Measurements from ENCODE around the gene PNPLA3.

DNA sequence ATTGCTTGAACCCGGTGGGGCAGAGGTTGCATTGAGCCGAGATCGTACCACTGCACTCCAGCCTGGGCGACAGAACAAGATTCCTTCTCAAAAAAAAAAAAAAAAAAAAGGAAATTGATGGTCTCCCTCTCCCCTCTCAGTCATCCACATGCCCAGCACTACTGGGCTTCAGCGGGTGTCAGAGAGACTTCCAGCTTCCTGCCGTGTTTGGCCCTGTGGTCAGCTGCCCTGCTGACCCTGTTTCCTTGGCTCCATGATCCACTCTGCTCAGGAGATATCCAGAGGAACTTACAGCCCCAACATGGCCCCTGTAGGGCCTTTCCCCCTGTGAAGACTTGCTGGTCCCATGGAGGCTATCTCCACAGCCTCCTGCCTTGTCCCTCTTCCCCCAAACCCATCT, 6.1 kb upstream of the PNPLA3 start:
- TF ChIP-seq, protein P1, sequence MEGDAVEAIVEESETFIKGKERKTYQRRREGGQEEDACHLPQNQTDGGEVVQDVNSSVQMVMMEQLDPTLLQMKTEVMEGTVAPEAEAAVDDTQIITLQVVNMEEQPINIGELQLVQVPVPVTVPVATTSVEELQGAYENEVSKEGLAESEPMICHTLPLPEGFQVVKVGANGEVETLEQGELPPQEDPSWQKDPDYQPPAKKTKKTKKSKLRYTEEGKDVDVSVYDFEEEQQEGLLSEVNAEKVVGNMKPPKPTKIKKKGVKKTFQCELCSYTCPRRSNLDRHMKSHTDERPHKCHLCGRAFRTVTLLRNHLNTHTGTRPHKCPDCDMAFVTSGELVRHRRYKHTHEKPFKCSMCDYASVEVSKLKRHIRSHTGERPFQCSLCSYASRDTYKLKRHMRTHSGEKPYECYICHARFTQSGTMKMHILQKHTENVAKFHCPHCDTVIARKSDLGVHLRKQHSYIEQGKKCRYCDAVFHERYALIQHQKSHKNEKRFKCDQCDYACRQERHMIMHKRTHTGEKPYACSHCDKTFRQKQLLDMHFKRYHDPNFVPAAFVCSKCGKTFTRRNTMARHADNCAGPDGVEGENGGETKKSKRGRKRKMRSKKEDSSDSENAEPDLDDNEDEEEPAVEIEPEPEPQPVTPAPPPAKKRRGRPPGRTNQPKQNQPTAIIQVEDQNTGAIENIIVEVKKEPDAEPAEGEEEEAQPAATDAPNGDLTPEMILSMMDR (conservative IDR thresholded peaks at IDR 0.05; ENCODE audit: low read length): no peak
- no peak for TF ChIP-seq EZH2phosphoT487 (IDR thresholded peaks at IDR 0.05; ENCODE audit: borderline replicate concordance)

All from Loucy (cell line).